Lower lobe of right lung (tissue), 2 donors: ENCODE results near the gene HSBP1. TPM values are rescaled to one million over a fixed set of nuclear protein-coding genes. Genes with fewer than 3 reads are reported as not detected.

Experiments
- ATAC-seq, 2 donors: fragments of 200-7000 bp; cut with Tn5 transposase; one replicate each; pipeline ENCODE4 v1.9.1; 2020 to 2022; ENCODE audit warnings: mild to moderate bottlenecking in 2 of 2, moderate library complexity in 2 of 2
- DNase-seq: peaks from one replicate; pipeline ENCODE4 v3.0.0-alpha.2; 2020
- H3K27ac ChIP-seq: fragments of 200-600 bp; one replicate; pipeline ENCODE4 v1.8.0; 2022
- H3K27me3 ChIP-seq: fragments of 200-600 bp; one replicate; pipeline ENCODE4 v1.8.0; 2022; ENCODE audit warnings: low read depth
- H3K36me3 ChIP-seq: fragments of 200-600 bp; one replicate; pipeline ENCODE4 v1.8.0; 2022; ENCODE audit warnings: mild to moderate bottlenecking
- H3K4me1 ChIP-seq: fragments of 200-600 bp; one replicate; pipeline ENCODE4 v1.8.0; 2022
- H3K4me3 ChIP-seq: fragments of 200-600 bp; one replicate; pipeline ENCODE4 v1.8.0; 2022; ENCODE audit warnings: mild to moderate bottlenecking
- H3K9me3 ChIP-seq: fragments of 200-600 bp; one replicate; pipeline ENCODE4 v1.8.0; 2022
- CTCF ChIP-seq: fragments of 200-600 bp; IDR thresholded peaks from one replicate; pipeline ENCODE4 v1.8.0; 2022; ENCODE audit warnings: antibody characterized with exemption, mild to moderate bottlenecking
- intact Hi-C: fragments of 100-400 bp; cut with DNase I; formaldehyde crosslinking; loops from one replicate; pipeline ENCODE4 v1.11.0; 2022
- total RNA-seq: library from RNA; stranded (reverse); fragmentation: NEBNext Ultra II Directional; extraction: Animal tissue kit (Norgen Biotek cat#: 25700); gene quantifications from one replicate; pipeline ENCODE4 v1.2.1, GENCODE V29; 2021
- donor health status: DM: no; HTN: yes; CAD: no; lungs with severe emphysema.

The HSBP1 gene
- total RNA-seq, 1 donor from 2014 or later: 105 TPM

DNA sequence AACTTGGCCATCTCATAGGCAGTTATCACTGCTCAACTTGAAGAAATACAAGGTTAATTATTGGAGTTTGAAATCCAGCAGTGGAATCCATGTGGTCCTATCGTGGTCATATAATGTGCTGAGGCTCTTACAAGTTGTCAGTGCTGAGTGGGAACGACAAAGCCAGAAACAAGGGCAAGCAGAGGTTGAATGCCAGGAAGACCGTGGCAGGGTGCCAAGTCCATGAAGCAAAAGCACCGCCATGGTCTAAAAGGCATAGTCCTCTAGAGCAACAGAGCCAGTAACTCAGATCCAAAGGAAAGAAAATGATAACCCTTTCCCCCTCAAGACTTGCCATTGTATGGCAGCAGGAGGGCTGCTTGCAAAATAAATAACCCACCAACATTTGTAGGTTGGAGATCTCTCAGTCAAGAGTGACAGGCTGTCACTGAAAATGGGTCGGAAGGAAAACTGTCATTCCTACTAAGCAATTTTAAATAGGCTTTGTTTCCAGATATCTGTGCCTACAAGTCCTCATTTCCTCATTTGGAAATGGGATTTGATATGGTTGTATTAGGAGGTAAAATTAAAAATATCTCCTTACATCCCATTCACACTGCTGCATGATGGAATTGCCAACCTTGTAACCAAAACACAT lies 36.4 kb upstream of the HSBP1 start:
- H3K4me3 ChIP-seq: no peak overlapping the region
- no peaks in the 10 kb centered on the region for H3K36me3 ChIP-seq
- no peaks in the 10 kb centered on the region for H3K9me3 ChIP-seq
- peaks cover 6% of the 10 kb centered on the region for H3K4me1 ChIP-seq
- no peak for ATAC-seq
- intact Hi-C loops: no loop called here
- H3K27me3 ChIP-seq: no peaks in the 10 kb centered on the region
- H3K27ac ChIP-seq: no peak overlapping the region
- no peak for DNase-seq
- TF ChIP-seq CTCF: no peak

- no peak for ATAC-seq
- H3K4me3 ChIP-seq: no peak overlapping the region
- H3K4me1 ChIP-seq: peaks cover 6% of the 10 kb centered on the region
- TF ChIP-seq CTCF: no peak
- no peak overlapping the region for H3K27ac ChIP-seq
- H3K9me3 ChIP-seq: no peaks in the 10 kb centered on the region
- H3K27me3 ChIP-seq: no peaks in the 10 kb centered on the region
- intact Hi-C loops: no loop called here
- H3K36me3 ChIP-seq: no peaks in the 10 kb centered on the region
- DNase-seq: no peak
Observed at GRCh38 chr16:83772806-83773205, 35.0 kb upstream of the HSBP1 start.

- TF ChIP-seq CTCF: no peak
- Histone ChIP-seq H3K27me3 (no peaks in the 10 kb centered on the region), H3K27ac (no peak overlapping the region), H3K9me3 (no peaks in the 10 kb centered on the region), H3K4me1 (peaks cover 4% of the 10 kb centered on the region), H3K36me3 (no peaks in the 10 kb centered on the region), H3K4me3 (no peak overlapping the region)
- intact Hi-C loops: no loop called here
- no peak for ATAC-seq
- DNase-seq: no peak
Observed at GRCh38 chr16:83774066-83774465, 33.7 kb upstream of the HSBP1 start.

DNA sequence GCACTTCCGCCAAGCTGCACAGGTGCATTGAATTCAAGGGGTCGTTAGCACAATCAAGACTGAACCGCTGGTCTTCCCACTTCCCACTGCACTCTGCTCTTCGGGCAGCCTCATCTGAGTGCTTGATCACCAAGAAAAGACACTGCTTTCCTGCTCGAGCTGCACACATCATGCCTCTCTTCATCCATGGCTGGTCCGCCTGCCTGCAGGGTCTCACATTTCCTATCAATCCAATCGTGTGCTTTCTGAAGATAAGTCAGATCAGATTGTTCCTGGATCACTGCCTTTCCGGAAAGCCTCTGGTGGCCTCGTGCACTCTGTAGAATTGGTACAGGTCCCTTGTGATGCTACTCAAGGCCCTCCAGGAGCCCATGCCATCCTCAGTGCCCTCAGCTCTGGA lies 30.8 kb upstream of the HSBP1 start:
- intact Hi-C loops: no loop called here
- Histone ChIP-seq H3K36me3 (no peaks in the 10 kb centered on the region), H3K27ac (no peak overlapping the region), H3K4me1 (peaks cover 14% of the 10 kb centered on the region), H3K9me3 (no peaks in the 10 kb centered on the region), H3K27me3 (no peaks in the 10 kb centered on the region), H3K4me3 (no peak overlapping the region)
- DNase-seq (no peak), ATAC-seq (peak in 1 of 2 donors; percentile 21)
- TF ChIP-seq CTCF: no peak

- Histone ChIP-seq H3K4me1 (peaks cover 14% of the 10 kb centered on the region), H3K27me3 (no peaks in the 10 kb centered on the region), H3K36me3 (no peaks in the 10 kb centered on the region), H3K9me3 (no peaks in the 10 kb centered on the region), H3K4me3 (no peak overlapping the region), H3K27ac (no peak overlapping the region)
- ATAC-seq: no peak
- intact Hi-C loops: no loop called here
- TF ChIP-seq CTCF: no peak
- no peak for DNase-seq
Observed at GRCh38 chr16:83779886-83780285, 27.9 kb upstream of the HSBP1 start.
